Brain microvascular endothelial cell (primary cell): ENCODE measurements around the gene IFRD1.

Experiments used
- DNase-seq: peaks from one replicate; pipeline ENCODE4 v3.0.0-alpha.2; 2020
- H3K27ac ChIP-seq: fragments of 250-450 bp; sonication (Bioruptor Pico); 2 replicates; pipeline ENCODE4 v1.5.1; 2020; ENCODE audit warnings: mild to moderate bottlenecking, moderate library complexity
- H3K27me3 ChIP-seq: fragments of 250-450 bp; sonication (Bioruptor Pico); replicated peaks from 2 replicates; pipeline ENCODE4 v1.5.1; 2020; ENCODE audit warnings: mild to moderate bottlenecking
- H3K36me3 ChIP-seq: fragments of 250-450 bp; sonication (Bioruptor Pico); replicated peaks from 2 replicates; pipeline ENCODE4 v1.5.1; 2020; ENCODE audit warnings: mild to moderate bottlenecking
- H3K4me3 ChIP-seq: 2 replicates; pipeline ENCODE4 v1.5.1; 2011; ENCODE audit warnings: low read depth, mild to moderate bottlenecking, control low read depth, low read length, moderate library complexity
- CTCF ChIP-seq: IDR thresholded peaks from 2 replicates; pipeline ENCODE4 v1.5.1; 2011; ENCODE audit warnings: low read depth, mild to moderate bottlenecking, moderate library complexity, low read length, control low read depth, inconsistent platforms; ENCODE audit errors: missing control alignments
- in situ Hi-C: cut with HindIII; loops from 2 replicates; pipeline ENCODE4 v1.10.0; 2017; ENCODE audit warnings: low sequenced_read_pairs, low pct_ligation_motif_present

The IFRD1 gene

GRCh38 chr7:112467867-112468266, 17.6 kb downstream of the IFRD1 start:
- Histone ChIP-seq H3K36me3 (peaks cover 74% of the 10 kb centered on the region), H3K27ac (no peak overlapping the region), H3K4me3 (no peak overlapping the region), H3K27me3 (no peaks in the 10 kb centered on the region)
- TF ChIP-seq CTCF = no peak
- in situ Hi-C loops = no loop called here
- no peak for DNase-seq

GRCh38 chr7:112470194-112470593, 19.9 kb downstream of the IFRD1 start:
- Histone ChIP-seq H3K27me3 (no peaks in the 10 kb centered on the region), H3K36me3 (peaks cover 77% of the 10 kb centered on the region), H3K27ac (no peak overlapping the region), H3K4me3 (no peak overlapping the region)
- no peak for DNase-seq
- TF ChIP-seq CTCF = no peak
- in situ Hi-C loops = no loop called here

- TF ChIP-seq CTCF = no peak
- in situ Hi-C loops = no loop called here
- DNase-seq = no peak
- peaks cover 46% of the 10 kb centered on the region for H3K36me3 ChIP-seq
- H3K27ac ChIP-seq = no peak overlapping the region
- H3K27me3 ChIP-seq = no peaks in the 10 kb centered on the region
- no peak overlapping the region for H3K4me3 ChIP-seq
These were observed 26.3 kb downstream of the IFRD1 start for GRCh38 chr7:112476390-112477052.

- DNase-seq = no peak
- Histone ChIP-seq H3K27me3 (no peaks in the 10 kb centered on the region), H3K4me3 (no peak overlapping the region), H3K27ac (peak overlapping the region; percentile 88), H3K36me3 (peaks cover 10% of the 10 kb centered on the region)
- in situ Hi-C loops = no loop called here
- TF ChIP-seq CTCF = no peak
These were observed 31.0 kb downstream of the IFRD1 start for GRCh38 chr7:112481121-112481736.

- peaks cover 3% of the 10 kb centered on the region for H3K36me3 ChIP-seq
- TF ChIP-seq CTCF = no peak
- in situ Hi-C loops = no loop called here
- H3K27me3 ChIP-seq = no peaks in the 10 kb centered on the region
- H3K4me3 ChIP-seq = no peak overlapping the region
- peak; percentile 95 for DNase-seq
- peak overlapping the region; percentile 88 for H3K27ac ChIP-seq
These were observed 31.8 kb downstream of the IFRD1 start for GRCh38 chr7:112481833-112482670.
